ENCODE results near the gene FGF11. TPM values are rescaled to one million over a fixed set of nuclear protein-coding genes. Genes with fewer than 3 reads are reported as not detected.

FGF11 gene
- polyA plus RNA-seq, 1 experiment = 0.63 TPM

DNA sequence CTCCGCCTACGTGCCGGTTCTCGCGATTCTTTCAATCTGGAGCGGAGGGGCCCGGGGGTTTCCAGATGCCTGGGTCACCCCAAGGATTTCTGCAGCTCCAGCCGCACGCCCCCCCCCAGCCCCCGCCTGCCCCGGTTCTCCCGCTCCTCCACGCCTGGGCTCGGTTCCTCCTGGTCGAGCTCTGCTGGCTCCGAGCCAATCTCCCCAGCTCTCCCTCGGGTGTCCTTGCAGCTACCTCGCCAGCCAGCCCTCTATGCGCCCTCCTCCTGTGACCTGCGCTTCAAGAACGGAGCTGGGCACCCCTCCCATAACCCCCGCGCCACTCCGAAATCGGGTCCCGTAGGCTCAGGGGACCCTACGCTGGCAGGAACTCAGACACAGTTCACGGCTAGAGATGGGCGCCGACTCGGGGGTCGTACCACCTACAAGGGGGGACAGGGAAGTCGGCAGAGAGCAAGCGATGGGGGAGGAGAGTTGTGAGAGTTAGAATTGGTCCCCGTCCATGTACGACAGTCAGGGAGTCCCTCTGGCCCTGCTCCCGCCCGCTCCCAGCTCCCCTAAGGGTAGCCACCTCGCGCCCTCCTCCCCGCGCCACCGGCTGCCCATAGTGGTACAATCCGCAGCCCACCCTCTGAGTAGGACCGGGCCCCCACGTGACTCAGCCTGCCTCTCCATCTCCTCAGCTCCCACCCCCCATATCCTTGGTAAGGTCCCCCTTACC lies 961 bp downstream of the FGF11 start:
- Histone ChIP-seq H3K9me3 (ENCODE audit: control insufficient read depth, insufficient read depth, low read length) (peaks cover 6% of the 10 kb centered on the region; the same call in 1 of the 2 replicates), H3K4me3 (ENCODE audit: low read depth, low read length) (peak overlapping the region; percentile 56), H3K27ac (ENCODE audit: low read depth, low read length) (no peak overlapping the region), H3K27me3 (ENCODE audit: control insufficient read depth, insufficient read depth, low read length) (peaks cover 31% of the 10 kb centered on the region)
- TF ChIP-seq, protein P1, sequence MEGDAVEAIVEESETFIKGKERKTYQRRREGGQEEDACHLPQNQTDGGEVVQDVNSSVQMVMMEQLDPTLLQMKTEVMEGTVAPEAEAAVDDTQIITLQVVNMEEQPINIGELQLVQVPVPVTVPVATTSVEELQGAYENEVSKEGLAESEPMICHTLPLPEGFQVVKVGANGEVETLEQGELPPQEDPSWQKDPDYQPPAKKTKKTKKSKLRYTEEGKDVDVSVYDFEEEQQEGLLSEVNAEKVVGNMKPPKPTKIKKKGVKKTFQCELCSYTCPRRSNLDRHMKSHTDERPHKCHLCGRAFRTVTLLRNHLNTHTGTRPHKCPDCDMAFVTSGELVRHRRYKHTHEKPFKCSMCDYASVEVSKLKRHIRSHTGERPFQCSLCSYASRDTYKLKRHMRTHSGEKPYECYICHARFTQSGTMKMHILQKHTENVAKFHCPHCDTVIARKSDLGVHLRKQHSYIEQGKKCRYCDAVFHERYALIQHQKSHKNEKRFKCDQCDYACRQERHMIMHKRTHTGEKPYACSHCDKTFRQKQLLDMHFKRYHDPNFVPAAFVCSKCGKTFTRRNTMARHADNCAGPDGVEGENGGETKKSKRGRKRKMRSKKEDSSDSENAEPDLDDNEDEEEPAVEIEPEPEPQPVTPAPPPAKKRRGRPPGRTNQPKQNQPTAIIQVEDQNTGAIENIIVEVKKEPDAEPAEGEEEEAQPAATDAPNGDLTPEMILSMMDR (IDR thresholded peaks at IDR 0.05; ENCODE audit: low read depth, low read length) = no peak
- ChIA-PET POLR2A (interaction anchor here (0.8 kb wide), 1 partner anchor 44 kb away, joined by 4 read pairs; the partner anchor contains the start of gene POLR2A), CTCF (interaction anchor here (0.6 kb wide), 1 partner anchor 8 kb away, joined by 3 read pairs; no protein-coding TSS in a partner anchor)
- no peak for DNase-seq (ENCODE audit: low read depth, low spot score)

DNA sequence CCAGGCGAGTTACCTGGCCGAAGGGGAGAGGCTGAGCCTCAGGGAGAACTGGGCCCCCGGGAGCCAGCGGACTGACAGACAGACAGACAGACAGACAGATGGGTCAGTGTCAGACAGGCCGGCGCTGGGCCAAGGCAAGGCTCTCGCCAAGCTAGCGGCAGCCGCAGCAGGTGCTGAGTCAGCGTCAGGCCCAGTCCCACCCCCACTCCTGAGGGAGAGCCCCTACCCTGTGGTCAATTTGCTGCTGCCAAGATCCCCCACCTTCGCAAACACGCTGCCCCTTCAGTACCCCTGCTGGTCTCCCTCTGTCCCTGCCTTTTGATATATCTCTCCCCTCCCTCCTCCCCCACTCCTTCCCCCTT lies 1.5 kb downstream of the FGF11 start:
- Histone ChIP-seq H3K9me3 (ENCODE audit: control insufficient read depth, insufficient read depth, low read length) (peaks cover 4% of the 10 kb centered on the region; the same call in 1 of the 2 replicates), H3K27ac (ENCODE audit: low read depth, low read length) (no peak overlapping the region), H3K27me3 (ENCODE audit: control insufficient read depth, insufficient read depth, low read length) (peaks cover 31% of the 10 kb centered on the region), H3K4me3 (ENCODE audit: low read depth, low read length) (peak overlapping the region; percentile 56)
- POLR2A ChIA-PET = interaction anchor here (0.6 to 1.0 kb wide), 2 partner anchors 35 to 37 kb away, joined by 3 to 4 read pairs; no protein-coding TSS in a partner anchor
- TF ChIP-seq, protein P1 (IDR thresholded peaks at IDR 0.05; ENCODE audit: low read depth, low read length) = no peak
- DNase-seq (ENCODE audit: low read depth, low spot score) = no peak
- CTCF ChIA-PET = interaction anchor here (0.6 kb wide), 3 partner anchors 8 to 55 kb away, joined by 3 to 6 read pairs (median 4); no protein-coding TSS in a partner anchor

DNA sequence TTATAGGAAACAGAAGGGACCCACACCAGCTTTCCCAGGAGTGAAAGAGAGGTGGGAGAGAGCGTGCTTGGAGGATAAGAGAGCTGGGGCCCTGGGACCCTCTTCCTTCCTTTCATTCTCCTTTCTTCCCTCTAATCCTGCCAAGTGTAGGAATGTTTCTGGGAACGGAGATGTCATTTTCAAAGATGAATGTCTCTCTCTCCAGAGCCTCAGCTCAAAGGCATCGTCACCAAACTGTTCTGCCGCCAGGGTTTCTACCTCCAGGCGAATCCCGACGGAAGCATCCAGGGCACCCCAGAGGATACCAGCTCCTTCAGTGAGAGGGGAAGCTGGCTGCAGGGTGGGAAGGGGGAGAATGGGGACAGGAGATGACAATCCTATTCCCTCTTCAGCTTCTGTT lies 2.0 kb downstream of the FGF11 start:
- TF ChIP-seq, protein P1 (IDR thresholded peaks at IDR 0.05; ENCODE audit: low read depth, low read length) = no peak
- H3K27me3 ChIP-seq (ENCODE audit: control insufficient read depth, insufficient read depth, low read length) = peaks cover 30% of the 10 kb centered on the region
- POLR2A ChIA-PET = interaction anchor here (0.6 to 1.0 kb wide), 2 partner anchors 36 kb away, joined by 3 to 4 read pairs; no protein-coding TSS in a partner anchor
- no peak overlapping the region for H3K4me3 ChIP-seq (ENCODE audit: low read depth, low read length)
- DNase-seq (ENCODE audit: low read depth, low spot score) = no peak
- CTCF ChIA-PET = interaction anchor here (0.6 kb wide), 2 partner anchors 19 to 55 kb away, joined by 4 to 6 read pairs; no protein-coding TSS in a partner anchor
- H3K27ac ChIP-seq (ENCODE audit: low read depth, low read length) = peak overlapping the region; percentile 21
- no peaks in the 10 kb centered on the region; the same call in 1 of the 2 replicates for H3K9me3 ChIP-seq (ENCODE audit: control insufficient read depth, insufficient read depth, low read length)

DNA sequence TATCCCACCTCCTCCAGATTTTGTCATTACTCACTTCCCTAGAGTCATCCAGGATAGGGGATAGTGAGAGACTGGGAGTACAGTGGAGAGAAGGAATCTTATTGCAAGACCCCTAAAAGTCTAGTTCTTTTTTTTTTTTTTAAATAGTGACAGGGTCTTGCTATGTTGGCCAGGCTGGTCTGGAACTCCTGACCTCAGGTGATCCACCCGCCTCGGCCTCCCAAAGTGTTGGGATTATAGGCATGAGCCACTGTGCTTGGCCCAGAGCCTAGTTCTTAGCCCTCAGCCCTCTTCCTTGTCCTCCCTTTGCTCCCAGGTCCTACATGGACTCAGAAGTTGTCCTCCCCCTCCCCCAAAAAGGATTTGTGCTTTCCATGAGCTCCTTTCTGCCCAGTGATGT lies 2.8 kb downstream of the FGF11 start:
- TF ChIP-seq, protein P1 (IDR thresholded peaks at IDR 0.05; ENCODE audit: low read depth, low read length) = no peak
- no peak overlapping the region for H3K27ac ChIP-seq (ENCODE audit: low read depth, low read length)
- no peak for DNase-seq (ENCODE audit: low read depth, low spot score)
- ChIA-PET POLR2A (no interaction called here), CTCF (interaction anchor here (1.9 kb wide), 1 partner anchor 118 kb away, joined by 6 read pairs; no protein-coding TSS in a partner anchor)
- no peaks in the 10 kb centered on the region; the same call in 1 of the 2 replicates for H3K9me3 ChIP-seq (ENCODE audit: control insufficient read depth, insufficient read depth, low read length)
- peaks cover 36% of the 10 kb centered on the region for H3K27me3 ChIP-seq (ENCODE audit: control insufficient read depth, insufficient read depth, low read length)
- H3K4me3 ChIP-seq (ENCODE audit: low read depth, low read length) = no peak overlapping the region

All from AG04450 (cell line).